Breast epithelium (tissue), 3 donors: ENCODE data around the gene F13A1.

Source experiments
- CTCF ChIP-seq, 3 donors: fragments of 450-650 bp; IDR thresholded peaks; one replicate each; pipeline ENCODE4 v1.5.1; 2016 to 2017; ENCODE audit warnings: antibody characterized with exemption in 3 of 3, mild to moderate bottlenecking in 3 of 3, moderate library complexity in 3 of 3
- POLR2A ChIP-seq: fragments of 450-650 bp; IDR thresholded peaks from one replicate; pipeline ENCODE4 v1.6.1; 2016; ENCODE audit warnings: antibody characterized with exemption, mild to moderate bottlenecking, moderate library complexity
- POLR2AphosphoS5 ChIP-seq, 3 donors: sonication (generic); formaldehyde crosslinking; IDR thresholded peaks; one replicate each; pipeline ENCODE4 v1.6.1; 2017; ENCODE audit warnings: antibody characterized with exemption in 3 of 3

DNA sequence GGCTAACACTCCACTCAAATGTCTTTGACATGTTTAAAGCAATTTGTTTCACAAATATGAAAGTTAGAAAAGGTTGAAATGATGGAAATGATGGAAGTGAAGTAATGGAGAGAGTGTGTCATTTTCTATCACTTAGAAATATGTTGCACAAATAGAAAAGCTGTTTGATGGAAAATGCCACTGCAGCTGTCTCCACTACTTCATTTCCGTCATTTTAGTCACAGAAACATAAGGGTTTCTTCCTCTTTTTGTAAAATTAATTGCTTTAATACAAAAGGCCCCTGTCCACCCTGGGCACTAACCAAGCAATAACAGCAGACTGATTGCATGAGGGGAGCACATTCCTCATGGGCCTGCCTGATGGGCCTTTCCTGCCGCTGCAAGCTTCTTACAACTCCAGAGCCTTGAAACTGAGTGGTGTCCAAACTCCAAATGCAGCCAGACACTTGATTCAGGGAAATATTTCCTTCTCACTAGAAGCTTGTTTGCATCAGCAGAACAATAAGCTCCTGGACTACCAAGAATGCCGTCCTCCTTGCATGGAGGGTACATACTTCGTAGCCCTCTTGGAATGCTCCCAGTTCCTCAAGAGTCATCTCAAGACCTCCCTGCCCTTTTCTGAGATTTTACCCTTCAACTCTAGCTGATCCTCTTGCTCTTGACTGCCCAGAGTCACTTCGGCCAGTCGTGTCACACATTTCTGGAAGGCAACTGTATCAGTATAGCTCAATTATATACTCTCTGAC, 36.1 kb downstream of the F13A1 start:
- TF ChIP-seq CTCF (IDR thresholded peaks at IDR 0.05) (no peak), POLR2AphosphoS5 (IDR thresholded peaks at IDR 0.05) (no peak), POLR2A (no peak)
